ENCODE measurements around the gene ST13.
"Not testable (repeated sequence)": the region's sequence is repeated elsewhere in the genome, so short reads cannot be mapped to it uniquely, and the experiment has no call there.

The ST13 gene

DNA sequence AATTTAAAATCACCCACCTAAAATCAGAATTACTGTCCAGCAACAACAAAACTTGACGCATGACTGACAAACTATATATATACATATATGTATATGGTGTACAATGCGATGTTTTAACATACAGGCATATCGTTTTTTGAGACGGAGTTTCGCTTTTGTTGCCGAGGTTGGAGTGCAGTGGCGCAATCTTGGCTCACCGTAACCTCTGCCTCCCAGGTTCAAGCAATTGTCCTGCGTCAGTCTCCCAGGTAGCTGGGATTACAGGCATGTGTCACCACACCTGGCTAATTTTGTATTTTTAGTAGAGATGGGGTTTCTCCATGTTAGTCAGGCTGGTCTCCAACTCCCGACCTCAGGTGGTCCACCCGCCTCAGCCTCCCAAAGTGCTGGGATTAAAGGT lies 10.6 kb downstream of the ST13 start:
- DNase-seq, result not testable (repeated sequence)

DNA sequence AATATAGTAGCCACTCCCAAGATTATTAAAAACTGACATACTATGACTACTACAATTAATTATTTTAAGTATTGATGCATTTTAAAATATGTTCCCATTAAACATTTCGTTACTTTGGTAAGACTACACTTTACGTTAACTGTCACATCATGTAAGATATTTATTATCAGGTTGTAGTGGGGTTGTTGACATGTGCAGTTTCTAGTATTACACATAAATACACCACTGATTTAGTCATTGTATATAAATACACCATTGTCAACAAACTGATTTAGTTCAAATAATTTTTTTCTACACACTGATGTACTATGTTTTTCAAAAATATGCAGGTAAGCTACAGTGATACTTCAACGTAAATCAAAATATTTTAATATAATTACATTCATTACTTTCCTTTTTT lies 11.5 kb downstream of the ST13 start:
- DNase-seq, result no peak

DNA sequence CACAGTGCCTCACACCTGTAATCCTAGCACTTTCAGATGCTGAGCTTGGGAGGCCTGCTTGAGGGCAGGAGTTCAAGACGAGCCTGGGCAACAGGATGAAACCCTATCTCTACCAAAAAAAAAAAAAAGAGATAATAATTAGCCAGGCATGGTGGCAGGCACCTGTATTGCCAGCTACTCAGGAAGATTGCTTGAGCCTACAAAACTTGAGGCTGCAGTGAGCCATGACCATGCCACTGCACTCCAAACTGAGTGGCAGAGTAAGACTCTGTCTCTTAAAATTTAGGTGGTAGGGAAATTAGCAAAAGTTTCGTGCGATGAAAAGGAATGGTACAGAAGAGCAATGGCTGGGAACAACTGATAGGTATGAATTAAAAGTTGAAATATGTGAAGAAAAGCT lies 18.0 kb downstream of the ST13 start:
- no peak for DNase-seq

DNA sequence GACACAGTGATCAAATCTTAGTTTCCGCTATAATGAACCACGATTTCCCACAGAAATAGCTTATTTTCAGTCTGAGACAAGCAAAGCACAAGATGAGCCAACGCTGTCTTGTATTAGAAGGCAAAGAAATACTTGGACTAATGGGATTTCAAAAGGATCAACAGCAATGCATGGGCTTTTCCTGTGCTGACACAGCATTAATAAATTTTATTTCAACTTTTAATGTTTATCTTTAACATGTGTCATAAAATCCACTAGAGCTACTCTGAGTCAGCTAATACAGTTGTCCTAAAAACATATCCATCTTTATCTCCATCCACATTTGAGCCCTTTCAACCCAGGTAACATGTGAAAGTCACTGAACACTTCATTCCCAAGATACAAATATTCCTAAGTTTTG lies 21.8 kb downstream of the ST13 start:
- no peak for DNase-seq

DNA sequence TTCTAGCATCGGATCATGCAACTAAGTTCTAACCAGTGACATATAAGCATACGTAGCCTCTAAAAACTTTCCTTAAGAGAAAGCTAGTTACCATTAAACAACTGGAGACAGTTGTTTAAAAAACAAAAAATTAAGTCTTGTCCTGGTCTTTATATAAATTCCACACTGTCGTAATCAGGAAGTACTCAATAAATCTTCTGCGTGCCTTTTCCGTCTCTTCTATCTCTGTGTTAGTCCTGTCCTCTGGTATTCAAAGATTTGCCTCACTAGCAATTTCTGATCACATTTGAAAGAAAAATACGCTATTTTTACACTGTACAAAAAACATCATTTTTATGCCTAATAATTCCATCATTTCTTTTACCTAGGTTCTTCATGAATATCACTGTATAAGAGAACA lies 27.3 kb downstream of the ST13 start:
- no peak for DNase-seq

DNA sequence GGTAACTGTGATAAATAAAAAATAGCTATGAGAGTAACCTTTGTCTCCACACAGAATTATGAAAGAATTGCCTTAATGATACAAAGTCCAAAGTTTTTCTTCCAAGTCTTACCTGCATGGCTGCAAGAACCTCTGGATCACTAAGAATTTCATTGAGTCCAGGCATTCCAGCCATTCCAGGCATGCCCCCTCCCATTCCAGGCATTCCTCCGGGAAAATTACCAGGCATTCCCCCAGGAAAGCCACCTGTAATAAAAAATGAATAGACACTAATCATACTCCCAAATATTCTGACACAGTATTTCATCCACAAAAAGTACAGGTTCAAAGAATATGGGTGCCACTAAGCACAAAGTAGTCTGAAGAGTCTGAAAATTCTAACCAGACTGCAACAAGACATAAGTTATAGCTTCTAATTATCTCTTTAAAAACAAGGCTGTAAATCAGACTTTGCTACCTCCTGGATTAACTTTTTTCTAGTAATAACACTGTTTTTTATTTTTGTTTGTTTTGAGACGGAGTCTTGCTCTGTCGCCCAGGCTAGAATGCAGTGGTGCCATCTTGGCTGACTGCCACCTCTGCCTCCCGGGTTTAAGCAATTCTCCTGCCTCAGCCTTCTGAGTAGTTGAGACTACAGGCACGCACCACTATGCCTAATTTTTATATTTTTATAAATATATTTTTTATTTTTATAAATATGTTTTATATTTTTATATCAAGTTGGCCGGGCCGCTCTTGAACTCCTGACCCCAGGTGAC lies 29.3 kb downstream of the ST13 start:
- no peak for DNase-seq

- not testable (repeated sequence) for DNase-seq
These were observed 30.1 kb downstream of the ST13 start for GRCh38 chr22:40826292-40826691.

DNA sequence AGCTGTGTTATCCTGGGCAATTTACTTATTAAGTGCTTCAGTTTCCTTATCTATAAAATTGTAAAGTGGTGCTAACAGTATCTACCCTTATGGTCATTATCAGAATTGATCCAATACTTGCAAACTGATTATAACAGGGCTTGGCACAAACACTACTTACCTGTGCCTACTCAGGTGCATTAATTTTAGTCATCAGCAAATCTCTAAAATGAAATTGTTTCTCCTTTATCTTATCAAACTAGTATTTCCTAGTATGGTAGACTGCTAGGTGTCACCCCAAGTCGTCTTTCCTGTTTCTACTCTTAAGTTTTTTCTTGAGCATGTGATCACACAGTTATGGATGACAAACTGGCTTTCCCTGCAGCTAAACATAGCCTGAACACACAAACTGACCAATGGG lies 33.0 kb downstream of the ST13 start:
- DNase-seq, result no peak

DNA sequence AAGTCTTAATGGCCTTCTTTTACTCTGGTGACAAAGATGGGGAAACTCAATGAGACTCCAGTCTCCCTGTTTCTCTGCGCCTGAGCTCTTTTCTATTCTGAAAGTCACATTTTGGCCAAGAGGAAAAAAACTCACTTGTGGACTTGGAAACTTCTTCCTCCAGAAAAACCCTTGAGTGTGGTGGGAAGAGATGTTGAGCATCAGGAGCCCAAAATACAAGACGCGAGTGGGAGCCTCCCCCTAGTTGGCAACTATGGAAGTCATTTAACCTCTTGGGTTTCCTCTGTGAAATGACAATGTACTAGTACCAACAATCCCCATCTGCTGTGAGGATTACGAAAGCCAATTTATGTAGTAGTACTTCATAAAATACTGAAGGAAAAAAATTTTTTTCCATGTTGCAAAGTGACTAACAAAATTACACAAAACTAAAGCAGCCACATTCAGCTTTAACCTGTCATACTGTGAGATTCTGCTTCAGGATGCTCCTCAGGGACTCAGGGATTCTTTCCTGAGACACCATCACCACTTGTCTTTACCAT lies 36.8 kb downstream of the ST13 start:
- DNase-seq, result no peak

- DNase-seq, result peak; percentile 79
These were observed 37.5 kb downstream of the ST13 start, which contains the start of gene SLC25A17 for GRCh38 chr22:40818747-40819598. Gene SLC25A17 (minus strand): TSS chr22:40819346. CDS start chr22:40819248, 98 bp downstream.

DNA sequence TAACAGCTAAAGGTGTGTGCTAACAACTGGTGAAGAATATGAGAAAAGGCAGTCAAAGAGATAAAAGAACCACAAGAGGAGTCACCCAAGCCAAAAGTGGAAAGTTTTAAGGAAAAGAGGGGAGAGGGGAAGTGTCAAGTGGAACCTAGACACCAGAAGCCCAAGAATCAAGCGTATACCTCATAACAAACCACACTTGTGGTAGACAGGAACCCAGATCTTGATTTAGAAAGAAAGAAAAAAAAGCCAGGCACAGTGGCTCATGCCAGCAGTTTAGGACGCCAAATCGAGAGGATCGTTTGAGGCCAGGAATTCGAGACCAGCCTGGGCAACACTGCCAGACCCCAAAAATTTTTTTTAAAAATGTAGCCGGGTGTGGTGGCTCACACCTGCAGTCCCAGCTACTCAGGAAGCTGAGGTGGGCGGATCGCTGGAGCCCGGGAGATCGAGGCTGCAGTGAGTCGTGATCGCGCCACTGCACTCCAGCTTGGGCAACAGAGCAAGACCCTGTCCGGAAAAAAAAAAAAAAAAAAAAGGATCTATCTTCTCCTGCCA lies 38.2 kb downstream of the ST13 start:
- DNase-seq, result no peak

GRCh38 chr22:40817737-40818136 lies 38.7 kb downstream of the ST13 start:
- no peak for DNase-seq

DNA sequence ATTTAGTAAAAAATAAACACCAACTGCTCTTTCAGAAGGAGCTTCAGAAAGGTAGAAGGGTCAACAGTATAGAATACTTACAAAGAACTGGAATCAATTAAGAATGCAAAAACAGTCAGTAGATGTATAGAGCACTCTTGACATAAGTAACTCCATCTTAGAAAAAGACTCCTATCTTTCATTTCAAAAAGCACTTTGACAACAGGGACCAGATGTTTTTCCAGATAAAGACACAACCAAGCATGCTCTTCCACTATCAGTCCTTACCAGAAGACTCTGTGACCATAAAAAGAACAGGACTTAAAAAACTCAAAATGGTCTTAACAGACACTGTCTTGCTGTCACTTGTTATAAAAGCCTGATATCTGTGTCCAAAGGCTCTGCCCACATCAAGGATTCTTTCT lies 42.5 kb downstream of the ST13 start:
- no peak for DNase-seq

- no peak for DNase-seq
These were observed 48.2 kb downstream of the ST13 start for GRCh38 chr22:40808018-40808841.

DNA sequence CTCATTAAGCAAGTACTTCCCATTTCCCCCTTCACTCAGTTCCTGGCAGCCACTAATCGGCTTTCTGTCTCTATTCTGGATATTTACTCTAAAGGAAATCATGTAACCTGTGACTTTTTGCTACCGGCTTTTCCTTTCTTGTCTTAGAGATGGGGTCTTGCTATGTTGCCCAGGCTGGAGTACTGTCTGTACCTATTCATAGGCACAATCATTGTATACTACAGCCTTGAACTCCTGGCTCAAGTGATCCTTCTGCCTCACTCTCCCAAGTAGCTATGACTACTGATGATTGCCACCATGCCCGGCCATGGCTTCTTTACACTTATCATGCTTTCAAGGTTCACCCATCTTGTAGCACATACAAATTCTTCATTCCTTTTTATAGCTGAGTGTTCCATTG lies 49.7 kb downstream of the ST13 start:
- no peak for DNase-seq

GRCh38 chr22:40805699-40806203 lies 50.7 kb downstream of the ST13 start:
- no peak for DNase-seq

DNA sequence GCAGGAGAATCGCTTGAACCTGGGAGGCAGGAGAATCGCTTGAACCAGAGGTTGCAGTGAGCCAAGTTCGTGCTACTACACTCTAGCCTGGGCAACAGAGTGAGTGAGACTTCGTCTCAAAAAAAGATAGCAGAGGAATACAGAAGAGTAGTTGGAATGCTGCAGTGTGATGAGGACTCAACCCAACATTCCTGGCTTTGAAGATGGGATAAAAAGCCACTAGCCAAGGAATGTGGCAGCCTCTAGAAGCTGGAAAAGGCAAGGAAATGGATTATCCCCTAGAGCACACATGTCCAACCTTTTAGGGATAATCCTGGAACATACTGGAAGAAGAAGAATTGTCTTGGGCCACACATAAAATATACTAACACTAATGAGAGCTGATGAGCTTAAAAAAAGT lies 51.2 kb downstream of the ST13 start:
- DNase-seq, result no peak

DNA sequence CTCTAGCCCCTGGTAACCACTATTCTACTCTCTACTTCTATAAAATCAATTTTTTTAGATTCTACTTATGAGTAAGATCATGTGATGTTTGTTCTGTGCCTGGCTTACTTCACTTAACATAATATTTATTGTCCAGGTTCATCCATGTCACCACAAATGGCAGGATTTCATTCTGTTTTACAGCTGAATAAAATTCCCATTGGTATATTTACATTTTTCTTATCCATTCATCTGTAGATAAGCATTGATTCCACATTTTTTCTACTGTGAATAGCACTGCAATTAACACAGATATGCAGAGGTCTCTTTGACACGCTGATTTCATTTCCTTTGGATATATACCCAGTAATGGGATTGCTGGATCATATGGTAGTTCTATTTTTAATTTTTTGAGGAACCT lies 53.1 kb downstream of the ST13 start:
- no peak for DNase-seq

GRCh38 chr22:40799008-40799407 lies 57.4 kb downstream of the ST13 start:
- no peak for DNase-seq

DNA sequence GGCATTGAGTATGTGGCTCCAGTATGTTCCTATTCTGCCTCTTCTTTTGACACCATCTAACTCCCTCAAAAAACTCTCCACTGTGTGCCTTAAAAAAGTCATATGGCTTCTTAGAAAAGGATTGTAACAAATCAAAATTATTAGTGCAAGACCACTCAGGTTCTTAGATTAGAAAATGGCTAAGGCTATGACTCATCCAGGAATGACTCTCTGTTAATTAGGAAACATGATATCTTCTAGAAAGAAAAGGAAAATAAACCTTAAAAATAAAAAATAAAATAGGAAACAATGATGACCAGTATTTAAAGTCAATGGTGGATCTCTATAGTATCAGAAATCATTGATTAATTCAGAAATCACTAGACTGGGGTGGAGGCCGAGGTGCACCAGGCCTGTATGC lies 59.0 kb downstream of the ST13 start:
- no peak for DNase-seq

DNA sequence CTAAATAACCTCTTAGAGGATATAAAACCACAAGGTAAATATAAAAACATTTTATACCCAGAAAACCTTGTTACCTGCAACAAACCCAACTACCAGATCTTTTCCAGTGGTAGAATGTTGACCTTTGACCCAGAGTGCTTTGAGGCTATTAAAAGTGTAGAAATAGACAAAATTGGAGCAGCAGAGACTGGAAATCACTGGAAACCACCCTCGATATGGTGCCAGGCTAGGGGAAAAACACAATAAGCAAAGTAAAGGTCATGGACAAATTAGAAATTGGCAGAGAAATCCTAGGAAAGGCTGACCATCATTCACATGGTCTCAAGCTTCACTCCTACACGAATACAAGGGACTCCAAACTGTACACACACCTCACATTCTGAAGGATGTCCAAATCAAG lies 64.0 kb downstream of the ST13 start:
- DNase-seq, result no peak

GRCh38 chr22:40791241-40791640 lies 65.2 kb downstream of the ST13 start:
- DNase-seq, result no peak

Measured in right kidney (tissue), 1 donor.